Prostate gland (tissue), 2 donors: ENCODE data around the gene NGFR.

Source experiments
- POLR2A ChIP-seq: fragments of 450-650 bp; IDR thresholded peaks from one replicate; pipeline ENCODE4 v1.6.1; 2016; ENCODE audit warnings: antibody characterized with exemption, mild to moderate bottlenecking
- POLR2AphosphoS5 ChIP-seq: sonication (generic); formaldehyde crosslinking; IDR thresholded peaks from one replicate; pipeline ENCODE4 v1.6.1; 2017; ENCODE audit warnings: antibody characterized with exemption
- TF ChIP-seq, protein P1 (sequence below), 4 experiments: fragments of 200-600 bp in 2 of 4; fragments of 450-650 bp in 2 of 4; sonication (generic) in 2 of 4; IDR thresholded peaks; 1 replicate in 3 of 4; 2 replicates in 1 of 4; pipeline ENCODE4 v1.5.1; 2016 to 2019; ENCODE audit warnings: antibody characterized with exemption in 4 of 4, mild to moderate bottlenecking in 2 of 4, moderate library complexity in 2 of 4

DNA sequence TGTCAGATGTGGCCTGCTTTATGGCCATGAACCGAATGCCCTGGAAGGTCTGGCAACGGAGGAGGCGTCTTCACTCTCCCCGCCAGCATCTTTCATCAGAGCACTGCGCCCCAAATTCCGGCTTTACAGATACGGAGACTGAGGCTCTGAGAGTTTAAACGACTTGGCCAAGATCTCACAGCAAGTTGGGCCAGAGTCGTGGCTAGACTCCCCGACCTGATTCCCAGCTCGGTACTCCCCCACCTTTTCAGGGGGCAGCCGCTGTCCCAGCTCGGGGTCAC, 1.7 kb downstream of the NGFR start:
- TF ChIP-seq, protein P1, sequence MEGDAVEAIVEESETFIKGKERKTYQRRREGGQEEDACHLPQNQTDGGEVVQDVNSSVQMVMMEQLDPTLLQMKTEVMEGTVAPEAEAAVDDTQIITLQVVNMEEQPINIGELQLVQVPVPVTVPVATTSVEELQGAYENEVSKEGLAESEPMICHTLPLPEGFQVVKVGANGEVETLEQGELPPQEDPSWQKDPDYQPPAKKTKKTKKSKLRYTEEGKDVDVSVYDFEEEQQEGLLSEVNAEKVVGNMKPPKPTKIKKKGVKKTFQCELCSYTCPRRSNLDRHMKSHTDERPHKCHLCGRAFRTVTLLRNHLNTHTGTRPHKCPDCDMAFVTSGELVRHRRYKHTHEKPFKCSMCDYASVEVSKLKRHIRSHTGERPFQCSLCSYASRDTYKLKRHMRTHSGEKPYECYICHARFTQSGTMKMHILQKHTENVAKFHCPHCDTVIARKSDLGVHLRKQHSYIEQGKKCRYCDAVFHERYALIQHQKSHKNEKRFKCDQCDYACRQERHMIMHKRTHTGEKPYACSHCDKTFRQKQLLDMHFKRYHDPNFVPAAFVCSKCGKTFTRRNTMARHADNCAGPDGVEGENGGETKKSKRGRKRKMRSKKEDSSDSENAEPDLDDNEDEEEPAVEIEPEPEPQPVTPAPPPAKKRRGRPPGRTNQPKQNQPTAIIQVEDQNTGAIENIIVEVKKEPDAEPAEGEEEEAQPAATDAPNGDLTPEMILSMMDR (IDR thresholded peaks at IDR 0.05) = no peak
- TF ChIP-seq POLR2AphosphoS5 (no peak), POLR2A (no peak)
